SW480 (cell line): Measurements from ENCODE around the gene CD300E.
"Not testable (repeated sequence)": the region's sequence is repeated elsewhere in the genome, so short reads cannot be mapped to it uniquely, and the experiment has no call there.

Source experiments
- DNase-seq: peaks from one replicate; pipeline ENCODE4 v3.0.0-alpha.2; 2016; ENCODE audit warnings: low spot score

The CD300E gene, protein sequence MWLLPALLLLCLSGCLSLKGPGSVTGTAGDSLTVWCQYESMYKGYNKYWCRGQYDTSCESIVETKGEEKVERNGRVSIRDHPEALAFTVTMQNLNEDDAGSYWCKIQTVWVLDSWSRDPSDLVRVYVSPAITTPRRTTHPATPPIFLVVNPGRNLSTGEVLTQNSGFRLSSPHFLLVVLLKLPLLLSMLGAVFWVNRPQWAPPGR

DNA sequence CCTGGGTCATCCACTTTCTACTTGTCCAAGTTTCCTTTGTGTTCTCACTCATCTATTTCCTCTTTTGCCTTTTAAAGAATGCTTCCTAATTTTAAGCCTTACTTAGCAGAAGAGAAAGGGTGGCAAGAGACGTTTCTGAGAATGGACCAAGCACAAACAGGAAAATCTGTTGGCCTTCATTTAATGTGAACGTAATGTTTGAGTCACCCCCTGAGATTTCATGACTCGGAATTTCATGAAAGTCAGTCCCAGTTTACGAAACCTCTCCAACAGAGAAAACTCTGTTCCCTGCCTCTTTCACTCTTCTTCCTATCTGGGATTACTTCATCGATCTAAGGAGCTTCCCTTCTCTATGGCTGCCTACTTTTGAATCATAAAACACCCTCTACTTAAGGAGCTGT lies at the start of gene CD300E:
TSS of gene CD300E (minus strand) at position 46 of the 401 bp plus-strand sequence. CDS start 117 bp downstream, outside the sequence.
- DNase-seq, result no peak

DNA sequence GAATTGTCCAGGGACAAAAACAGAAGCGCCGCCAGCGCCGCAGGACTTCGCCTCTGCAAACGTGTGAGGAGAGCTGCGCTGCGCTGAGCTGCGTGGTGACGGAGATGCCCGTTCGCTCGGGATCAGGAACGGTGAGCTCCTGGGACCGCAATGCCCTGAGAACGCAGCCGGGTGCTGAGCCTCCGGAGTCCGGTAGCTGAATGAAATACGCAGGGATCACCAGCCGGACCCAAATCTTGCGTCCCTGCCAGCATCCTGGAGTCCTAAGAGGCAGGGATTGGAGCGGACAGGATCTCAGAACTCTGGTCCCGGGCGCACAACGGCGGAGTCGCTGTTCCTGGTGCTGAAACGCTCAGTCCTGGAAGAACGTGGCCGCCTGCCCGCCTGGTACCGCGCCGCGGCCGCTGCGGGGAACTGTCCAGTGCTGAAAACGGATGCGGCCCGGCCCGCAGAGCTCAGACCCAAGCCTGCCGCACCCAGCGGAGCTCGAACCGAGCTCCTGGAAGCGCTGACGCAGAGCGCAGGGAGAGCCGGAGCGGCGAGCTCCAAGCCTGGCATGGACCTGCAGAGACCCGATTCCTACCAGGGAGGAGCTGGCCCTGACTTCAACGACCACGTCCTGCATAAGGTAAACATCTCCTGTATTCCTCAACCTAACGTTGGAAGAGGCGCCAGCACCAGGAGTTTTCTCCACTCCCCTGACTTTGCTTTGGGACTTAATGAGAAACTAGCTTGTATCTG lies 47.7 kb upstream of the CD300E start:
- DNase-seq, result no peak

DNA sequence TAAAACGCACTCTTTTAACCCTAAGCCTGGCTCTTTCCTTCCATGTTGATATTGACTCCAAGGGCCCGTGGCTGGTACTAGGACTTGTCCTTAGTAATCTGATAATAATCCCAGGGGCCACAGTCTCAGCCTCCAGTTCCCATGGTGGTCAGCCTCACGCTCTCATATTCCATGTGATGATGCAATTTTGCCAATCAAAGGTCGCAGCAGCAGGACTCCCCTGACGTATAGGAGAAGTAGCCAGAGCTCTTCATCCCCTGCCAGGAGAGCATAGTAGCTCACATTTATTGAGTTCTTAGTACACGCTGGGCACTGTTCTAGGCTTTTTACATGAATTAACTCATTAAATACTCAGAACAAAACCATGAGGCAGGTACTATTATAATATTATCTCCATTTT lies 46.8 kb upstream of the CD300E start:
- no peak for DNase-seq

DNA sequence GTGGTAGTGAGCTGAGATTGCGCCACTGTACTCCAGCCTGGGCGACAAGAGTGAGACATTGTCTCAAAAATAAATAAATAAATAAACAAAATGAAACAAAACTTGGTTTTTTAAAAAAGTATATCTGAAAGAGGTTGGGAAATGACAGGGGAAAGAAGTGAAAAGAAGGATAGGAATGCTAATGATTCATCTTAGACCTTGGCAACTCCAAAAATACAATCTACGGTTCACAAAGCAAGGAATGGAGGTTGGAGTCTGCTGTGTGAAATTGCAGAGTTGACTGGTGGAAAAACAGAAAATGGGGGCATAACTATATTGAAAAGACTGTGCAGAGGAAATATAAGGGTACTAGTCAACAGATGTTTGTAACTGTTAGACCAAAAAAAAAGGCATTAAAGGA lies 40.0 kb upstream of the CD300E start:
- DNase-seq, result no peak

DNA sequence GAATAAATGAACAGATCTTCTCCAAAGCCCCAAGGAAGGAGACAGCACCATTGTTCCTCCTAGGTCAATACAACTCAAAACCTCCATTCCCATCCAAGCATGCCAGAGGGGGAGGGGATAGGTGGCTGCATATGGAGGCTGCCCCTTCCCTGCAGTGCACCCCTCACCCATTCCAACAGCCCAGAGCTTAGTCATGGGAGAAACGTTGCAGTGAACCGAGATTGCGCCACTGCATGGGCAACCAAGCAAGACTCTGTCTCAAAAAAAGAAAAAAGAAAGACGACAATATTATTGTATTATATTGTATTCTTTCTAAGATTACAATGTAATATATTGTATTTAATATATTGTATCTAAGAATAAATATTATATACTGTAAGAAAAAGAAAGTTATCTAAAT lies 36.4 kb upstream of the CD300E start:
- DNase-seq, result no peak

DNA sequence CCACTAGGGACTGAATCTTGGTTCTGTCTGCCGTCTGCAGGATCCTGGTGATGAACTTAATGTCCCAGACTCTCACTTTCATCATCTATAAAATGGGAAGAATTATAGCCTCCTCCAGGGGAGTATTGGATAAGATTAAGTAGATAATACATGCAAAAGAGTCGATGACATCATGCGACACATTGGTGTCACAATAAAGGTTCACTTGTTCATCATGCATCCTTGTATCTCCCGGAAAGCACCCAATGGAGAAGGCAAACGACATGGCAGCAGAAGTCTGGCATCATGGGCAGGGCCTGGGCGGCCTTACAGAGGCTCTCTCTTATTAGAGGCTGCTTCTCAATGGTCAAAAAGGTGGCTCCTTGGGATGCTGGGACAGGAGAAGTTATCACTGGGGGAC lies 35.1 kb upstream of the CD300E start:
- no peak for DNase-seq

DNA sequence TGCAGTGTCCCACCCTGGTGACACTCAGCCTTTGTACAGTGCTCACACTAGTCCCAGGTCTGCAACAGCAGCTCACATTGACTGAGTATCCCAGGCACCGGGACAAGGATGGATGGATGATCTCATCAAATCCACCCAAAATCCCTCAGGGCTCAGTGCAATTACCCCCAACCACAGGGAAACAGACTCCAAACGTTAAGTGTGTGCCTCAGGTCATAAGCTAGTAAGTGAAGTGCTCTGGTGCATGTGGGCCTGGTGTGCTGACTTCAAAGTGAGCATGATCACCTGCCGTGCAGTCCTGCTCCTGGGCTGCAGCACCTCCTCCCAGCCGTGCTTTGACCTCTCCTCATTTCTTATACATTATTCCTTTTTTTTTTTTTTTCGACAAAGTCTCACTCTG lies 31.2 kb upstream of the CD300E start:
- no peak for DNase-seq

DNA sequence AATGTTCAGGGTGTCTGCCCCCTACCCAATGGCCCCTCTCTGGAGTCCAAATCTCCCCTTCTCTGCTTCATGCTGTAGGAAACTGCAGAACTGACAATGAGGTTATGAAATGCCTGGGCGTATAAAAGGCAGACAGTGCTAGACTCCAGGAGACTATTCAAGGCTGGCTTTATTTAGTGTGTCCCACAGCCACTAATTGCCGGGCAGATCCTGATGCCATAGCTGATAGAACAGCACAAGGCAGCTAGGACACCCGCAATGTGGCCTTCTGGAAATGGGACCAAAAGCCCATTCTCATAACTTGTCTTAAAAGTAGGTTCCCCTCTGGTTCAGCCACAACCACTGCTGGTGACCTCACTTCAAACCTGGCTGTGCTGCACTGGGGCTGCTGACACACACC lies 28.5 kb upstream of the CD300E start:
- DNase-seq, result no peak

DNA sequence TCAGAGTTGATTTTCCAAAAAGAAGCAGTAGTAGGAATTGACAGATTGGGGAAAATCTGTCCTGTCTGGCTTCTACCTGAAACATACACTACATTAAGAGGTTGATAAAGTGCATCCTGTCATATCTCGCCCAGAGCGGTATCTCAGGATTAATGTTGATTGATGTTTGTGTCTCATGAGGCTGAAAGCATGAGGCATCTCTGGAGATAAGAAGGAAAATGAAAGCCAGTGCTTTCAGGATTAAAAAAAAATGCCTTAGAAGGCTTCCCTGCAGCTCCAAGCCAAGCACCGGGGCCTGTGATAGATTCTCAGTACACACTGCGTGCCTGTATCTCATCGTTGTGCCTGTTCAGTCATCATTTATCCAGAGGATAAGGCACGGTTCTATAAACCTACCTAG lies 26.4 kb upstream of the CD300E start:
- no peak for DNase-seq

DNA sequence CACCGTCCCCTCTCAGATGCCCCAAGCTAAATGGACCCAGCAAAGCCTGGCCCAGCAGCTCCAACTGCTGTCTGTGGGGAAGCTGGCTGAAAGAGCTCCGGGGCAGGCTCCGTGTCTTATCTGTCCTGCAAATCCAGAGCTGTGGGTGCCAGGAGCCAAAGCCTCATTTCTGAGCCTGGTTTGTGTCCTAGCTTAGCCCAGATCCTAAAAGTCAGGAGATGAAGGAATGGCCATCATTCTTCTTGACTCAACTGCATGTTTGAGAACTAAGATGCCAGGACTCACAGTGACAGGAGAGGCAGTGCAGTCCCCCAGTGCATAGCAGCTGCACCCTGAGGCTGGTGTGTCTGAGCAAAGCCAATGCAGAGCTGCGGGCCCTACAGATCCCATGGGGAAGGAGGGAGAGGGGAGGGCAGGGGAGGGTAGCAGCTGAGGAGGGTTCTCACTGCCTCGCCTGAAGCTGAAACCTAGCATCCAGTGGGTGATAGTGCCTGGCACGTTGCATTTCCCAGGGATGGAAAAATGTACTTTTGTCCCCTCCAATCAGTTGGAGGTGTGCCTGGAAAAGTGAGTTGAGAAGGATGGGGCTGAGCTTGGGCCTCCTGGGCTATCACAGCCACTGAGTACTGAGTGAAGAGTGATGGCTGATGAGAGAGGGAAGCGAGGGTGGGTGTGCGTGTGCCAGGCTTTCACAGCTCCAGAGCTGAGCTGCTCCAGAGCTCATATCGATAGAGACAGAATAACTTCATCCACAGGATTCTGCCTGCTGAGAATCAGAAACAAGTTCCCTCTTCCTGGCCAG lies 24.5 kb upstream of the CD300E start:
- DNase-seq, result no peak

DNA sequence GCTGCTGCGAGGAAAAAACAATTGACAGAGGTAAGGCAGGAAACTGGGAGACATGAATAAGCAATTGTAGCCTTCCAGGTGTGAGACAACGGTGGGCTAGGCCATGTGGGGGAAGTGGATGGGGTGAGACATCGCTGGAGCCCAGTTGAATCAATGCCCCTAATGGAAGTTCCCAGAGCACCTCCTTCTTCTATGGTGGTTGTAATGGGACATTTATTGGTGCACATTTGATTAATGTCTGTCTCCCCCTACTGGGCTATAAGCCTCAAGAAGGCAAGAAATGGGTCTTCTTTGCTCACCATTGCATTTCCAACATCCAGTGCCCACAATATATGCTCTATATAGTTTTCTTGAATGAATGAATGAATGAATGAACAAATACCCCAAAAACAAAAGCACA lies 22.7 kb upstream of the CD300E start:
- peak; percentile 39 for DNase-seq

DNA sequence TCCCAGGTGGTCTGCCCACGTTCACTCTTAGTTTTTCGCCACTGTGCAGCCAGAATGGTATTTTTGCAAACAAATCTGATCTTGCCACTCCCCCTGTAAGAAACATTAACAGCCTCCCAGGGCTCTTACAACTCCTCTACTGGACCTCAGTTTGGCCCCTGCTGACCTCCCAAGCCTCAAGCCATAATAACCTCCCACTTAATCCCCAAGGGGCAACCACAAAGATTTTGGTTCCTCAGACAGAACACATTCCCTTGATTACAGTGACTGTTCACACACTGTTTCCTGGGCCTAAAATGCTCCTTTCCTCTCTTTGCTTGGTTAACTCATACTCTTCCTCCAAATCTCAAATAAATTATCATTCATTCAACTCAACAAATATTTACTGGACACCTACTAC lies 21.5 kb upstream of the CD300E start:
- no peak for DNase-seq

DNA sequence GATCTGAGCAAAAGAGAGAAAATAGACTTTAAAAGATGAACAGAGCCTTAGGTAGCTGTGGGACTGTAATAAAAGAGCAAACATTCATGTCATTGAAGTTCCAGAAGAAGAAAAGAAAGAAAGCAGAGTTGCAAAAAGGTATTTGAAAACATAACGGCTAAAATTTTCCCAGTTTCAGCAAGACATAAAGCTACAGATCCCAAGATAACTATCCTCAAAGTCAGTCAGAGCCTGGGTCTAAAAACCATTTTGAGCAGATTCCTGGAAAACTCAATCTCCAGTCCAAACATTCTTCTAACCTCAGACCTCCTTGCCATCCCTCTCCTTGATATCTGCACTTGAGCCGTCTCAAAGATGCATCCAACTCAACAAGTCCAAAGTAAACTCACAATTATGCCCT lies 20.9 kb upstream of the CD300E start:
- no peak for DNase-seq

DNA sequence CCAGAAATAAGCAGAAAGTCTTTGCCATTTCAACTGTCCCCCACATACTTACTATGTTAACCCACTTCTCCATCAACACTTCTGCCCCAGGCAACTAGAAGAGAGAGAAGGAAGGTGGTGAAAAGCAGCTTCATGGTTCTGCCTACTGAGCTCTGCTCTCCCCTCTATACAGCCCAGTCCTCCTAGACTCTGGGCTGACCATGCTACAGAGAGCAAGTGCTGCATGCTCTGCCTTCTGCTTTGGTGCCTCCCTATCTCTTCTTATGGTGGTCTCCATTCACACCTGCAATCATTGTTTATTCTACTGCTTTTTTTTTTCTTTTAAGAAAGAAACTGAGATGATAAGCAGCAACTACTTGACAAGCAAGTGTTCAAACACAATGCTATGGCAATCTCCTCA lies 20.3 kb upstream of the CD300E start:
- no peak for DNase-seq

DNA sequence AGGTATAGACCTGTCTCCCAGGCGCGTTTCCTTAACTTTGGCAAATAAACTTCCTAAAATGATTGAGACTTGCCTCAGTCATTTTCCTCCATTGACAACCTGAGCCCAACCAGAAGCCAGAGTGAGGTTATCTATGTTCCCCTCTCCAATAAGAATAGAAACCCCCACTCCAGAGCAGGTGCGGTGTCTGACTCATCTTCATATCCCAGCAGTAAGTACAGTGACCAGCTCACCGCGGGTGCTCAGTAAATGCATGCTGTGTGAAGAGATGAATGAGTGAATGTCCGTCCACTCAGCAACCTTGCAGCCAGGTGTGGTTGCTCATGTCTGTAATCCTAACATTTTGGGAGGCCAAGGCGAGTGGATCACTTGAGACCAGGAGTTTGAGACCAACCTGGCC lies 19.5 kb upstream of the CD300E start:
- no peak for DNase-seq

DNA sequence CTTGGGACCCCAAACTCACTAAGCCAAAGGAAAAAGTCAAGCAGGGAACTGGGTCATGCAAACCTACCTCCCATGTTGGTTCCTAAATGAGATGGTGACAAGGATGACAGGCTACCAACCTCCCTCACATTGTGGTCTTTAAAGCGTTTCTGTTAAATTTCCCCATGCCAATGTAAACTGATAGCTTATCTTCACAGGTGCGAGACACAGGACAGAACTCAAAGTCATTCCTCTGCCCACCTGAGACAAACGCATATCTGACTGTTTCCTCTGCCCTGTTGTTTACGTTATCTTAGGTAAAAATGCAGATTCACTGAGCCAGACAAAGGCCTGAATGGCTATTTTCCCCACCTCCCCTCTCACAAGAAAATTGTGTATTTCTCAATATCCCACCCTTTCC lies 19.0 kb upstream of the CD300E start:
- DNase-seq, result no peak

DNA sequence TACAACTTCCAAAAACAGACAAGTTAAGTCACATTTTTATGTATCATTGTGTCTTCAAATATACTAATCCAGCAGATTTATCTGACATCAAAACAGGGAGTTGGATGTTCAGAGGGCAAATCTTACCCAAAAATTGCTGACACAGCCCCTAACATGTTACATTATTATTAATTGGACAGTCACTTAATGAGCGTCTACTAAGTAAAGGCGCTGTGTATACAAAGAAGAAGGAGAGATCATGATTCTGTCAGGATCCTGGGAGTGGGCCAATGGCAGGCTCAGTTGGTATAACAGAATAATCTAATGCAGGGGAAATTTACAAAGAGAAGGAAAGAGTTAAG lies 18.4 kb upstream of the CD300E start:
- no peak for DNase-seq

DNA sequence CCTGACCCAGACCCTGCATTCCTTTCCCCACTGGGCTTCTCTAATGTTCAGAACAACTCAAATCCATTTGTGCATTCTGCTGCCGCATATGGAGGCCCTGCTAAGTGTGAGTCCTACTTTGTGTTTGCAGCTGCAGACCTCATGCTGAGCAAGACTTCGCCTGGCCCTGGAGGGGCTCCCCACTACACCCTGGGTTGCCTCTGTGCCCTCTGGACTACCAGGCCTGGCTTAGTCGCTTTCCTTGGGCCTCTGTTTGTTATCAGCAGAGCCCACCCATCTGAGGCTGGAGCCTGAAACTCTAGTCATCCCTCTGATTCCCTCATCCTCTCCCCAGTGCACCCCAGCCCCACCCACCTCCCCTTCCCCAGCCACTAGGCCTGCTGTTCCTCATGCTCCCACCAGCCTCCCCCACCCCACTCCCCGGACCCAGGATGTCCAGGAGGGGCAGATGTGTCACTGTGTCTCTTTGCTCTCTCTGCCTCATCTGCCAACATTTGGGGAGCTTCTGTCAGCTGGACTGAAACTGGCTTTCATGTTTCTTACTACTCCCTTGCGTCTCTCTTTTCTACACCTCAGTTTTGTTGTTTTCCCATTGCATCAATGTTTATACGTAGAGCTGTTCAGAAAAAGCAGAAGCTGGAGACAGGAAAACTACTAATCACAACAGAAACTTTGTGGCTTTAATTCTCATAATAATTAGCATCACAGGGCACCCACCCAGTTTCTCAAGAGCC lies 17.9 kb upstream of the CD300E start:
- no peak for DNase-seq

DNA sequence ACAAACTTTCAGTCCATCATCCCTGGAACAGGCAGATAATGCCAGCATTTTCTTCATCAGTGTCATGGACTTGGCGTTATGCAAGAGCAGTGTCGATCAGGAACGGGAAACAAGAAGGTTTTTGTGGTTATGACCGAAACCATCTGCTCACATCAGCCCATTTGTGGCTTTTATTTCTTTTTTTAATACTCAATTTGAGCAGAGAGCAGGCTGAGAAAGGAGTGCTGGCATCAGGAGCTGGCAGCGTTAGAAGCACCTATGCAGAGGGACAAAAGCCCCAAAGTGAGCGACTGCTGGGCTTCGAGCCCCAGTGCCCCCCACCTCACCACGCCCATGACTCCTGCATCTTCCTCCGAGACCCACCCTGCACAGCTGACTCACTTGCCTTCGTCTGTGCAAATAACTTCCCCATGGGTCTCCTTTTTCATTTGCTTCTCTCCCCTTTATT lies 16.2 kb upstream of the CD300E start:
- DNase-seq, result no peak

DNA sequence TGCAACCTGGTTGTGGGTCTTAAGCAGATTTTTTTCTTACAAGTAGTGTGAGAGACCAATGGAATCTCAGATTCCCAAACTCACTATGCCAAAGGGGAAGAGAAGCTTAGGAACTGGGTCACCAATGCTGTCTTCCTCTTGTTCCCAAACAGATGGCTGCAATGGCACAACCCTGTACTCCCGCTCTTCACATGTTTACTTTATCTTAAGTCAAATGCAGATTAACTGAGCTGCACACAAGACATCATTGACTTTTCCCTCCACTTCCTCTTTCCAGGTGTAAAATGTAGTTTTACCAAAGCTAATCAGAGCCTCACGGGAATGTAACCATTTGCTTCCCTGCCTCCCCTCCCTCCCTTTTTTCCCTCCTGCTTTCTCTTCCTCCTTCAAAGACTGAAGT lies 14.4 kb upstream of the CD300E start:
- DNase-seq, result no peak

DNA sequence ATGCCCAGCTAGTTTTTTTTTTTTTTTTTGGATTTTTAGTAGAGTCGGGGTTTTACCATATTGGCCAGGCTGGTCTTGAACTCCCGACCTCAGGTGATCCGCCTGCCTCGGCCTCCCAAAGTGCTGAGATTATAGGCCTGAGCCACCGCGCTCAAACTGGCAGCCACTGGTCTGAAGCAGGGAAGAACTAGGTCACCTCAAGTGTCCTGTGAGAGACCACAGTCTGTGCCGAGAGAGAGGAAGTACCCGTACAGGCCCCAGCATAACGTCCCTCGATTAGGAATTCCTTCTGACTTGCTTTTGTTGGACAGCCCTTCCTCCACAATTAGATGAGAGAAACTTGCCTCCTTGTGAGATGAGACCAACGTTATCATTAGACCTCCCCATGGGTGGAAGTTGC lies 13.7 kb upstream of the CD300E start:
- no peak for DNase-seq

DNA sequence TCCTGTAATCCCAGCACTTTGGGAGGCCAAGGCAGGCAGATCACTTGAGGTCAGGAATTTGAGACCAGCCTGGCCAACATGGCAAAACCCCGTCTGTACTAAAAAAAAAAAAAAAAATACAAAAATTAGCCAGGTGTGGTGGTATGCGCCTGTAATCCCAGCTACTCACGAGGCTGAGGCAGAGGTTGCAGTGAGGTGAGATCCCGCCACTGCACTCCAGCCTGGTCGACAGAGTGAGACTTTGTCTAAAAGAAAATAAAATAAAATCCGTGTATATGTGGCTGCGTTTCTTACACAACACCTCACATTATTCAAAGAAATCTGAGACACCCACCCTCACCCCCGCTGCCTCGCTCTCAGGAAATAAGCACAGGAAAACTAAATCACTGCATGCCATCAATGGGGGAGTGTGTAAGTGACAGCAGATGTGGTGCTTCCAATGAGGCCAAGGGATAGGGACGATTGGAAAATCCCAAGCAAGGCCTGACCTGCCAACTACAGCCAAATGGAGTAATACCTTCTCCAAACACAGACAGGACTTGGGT lies 13.1 kb upstream of the CD300E start:
- not testable (repeated sequence) for DNase-seq
